HTR-8/SVneo (cell line): ENCODE results near the gene BOD1.

Experiments used
- DNase-seq: peaks from one replicate; pipeline ENCODE4 v3.0.0; 2011; ENCODE audit warnings: low spot score, mixed read lengths; ENCODE audit not compliant: insufficient read length
- FAIRE-seq: peaks from 2 replicates; lab custom pipeline; 2011; peaks lifted over from hg19 to GRCh38; lab: Jason Lieb, UNC

Gene BOD1

DNA sequence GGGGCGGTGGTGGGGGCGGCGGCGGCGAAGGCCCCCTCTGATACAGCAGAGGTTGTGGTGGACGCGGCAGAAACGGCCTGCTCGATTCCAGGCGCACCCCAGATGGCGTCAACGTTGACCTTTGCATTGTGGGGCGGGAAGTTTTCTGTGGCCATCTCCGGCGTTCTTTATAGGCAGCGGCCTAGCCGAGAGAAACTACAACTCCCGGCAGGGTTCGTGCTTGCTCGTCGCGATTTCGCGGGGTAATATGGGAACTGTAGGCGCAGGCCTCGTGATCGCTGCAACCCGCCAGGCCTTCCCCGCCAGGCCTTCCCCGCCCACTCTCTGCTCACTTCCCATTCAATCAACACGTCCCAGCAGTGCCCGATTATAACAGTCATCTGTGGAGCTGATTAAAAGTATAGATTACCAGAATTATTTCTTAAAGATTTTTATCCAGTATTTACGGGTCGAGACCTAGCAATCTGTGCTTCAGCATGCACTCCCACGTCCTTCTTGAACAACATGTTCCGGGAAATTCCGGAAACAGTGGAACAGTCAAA, at the start of gene BOD1:
BOD1 (minus strand) TSS at position 74 of the 542 bp plus-strand sequence. CDS start 214 bp downstream, outside the sequence.
- FAIRE-seq (peak; percentile 28), DNase-seq (peak; percentile 90)

DNA sequence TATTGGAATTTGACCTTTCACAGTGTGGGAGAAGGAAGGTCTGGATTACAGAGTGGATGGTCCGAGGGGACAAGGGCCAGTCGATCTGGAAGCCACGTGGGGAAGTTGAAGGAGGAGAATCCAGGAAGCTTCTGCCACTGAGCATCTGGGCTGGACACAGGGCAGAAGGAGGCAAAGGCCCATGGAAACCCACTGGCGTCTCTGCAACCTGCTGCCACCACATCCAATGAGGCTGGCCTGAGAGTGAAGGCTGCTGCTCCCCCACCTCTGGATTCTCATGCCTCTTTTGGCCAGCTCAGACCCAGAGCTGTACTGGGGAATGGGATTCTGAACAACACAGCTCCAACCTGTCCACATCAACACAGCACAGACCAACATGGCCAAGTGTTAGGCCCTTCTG, 48.9 kb upstream of the BOD1 start:
- no peak for FAIRE-seq
- DNase-seq: no peak

DNA sequence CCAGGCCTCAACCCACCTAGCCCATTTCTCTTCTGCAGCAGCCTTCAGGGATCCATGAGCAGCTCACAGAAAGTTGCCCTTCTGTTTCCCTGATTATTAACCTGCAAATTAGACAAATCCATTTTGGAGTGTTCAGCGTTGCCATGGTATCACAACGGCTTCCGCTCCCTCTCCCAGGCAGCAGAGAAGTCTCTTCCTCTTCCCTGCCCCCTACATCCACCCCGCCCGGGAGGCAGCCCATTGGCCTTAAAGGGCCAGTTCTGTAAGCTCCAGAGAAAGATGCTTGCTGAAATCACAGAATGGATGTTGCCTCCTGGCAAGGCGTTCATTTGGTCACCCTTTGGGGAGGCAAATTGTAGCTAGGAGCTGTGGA, 47.7 kb upstream of the BOD1 start:
- DNase-seq: no peak
- no peak for FAIRE-seq

DNA sequence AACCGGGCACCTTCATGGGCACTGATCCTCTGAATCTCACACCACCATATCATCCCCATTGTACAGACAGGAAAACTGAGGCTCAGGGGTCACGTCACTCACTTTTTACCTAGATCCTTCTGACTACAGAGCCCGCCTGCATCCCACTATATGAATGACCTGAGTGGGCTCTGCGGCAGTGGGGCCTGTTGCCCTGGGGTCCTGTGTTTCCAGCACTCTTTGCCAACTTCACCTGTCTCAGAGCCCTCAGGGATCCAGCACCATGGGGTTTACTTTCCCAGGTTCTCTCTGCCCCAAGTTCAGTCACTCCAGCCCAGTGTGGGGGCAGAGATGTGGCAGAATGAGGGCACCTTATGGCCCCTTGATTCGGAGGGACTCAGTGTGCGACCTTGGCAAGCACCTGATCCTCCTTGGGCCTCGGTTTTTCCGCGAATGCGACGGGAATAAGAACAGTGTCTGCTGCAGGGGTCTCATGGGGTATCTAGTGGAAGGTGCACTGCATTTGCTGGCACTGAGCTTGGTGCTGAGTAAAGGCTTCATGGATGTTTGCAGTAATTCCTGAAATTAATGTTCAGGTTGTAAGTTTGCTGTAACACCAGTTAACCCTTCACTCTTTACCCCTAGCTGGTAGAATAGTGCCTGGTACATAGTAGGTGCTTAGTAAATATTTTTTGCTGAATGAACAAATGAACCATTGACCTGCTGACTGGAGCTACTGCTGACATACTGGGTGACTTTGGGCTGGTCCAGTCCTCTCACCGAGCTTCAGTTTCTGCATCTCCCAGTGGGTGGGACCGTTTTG, 47.1 kb upstream of the BOD1 start:
- DNase-seq: no peak

DNA sequence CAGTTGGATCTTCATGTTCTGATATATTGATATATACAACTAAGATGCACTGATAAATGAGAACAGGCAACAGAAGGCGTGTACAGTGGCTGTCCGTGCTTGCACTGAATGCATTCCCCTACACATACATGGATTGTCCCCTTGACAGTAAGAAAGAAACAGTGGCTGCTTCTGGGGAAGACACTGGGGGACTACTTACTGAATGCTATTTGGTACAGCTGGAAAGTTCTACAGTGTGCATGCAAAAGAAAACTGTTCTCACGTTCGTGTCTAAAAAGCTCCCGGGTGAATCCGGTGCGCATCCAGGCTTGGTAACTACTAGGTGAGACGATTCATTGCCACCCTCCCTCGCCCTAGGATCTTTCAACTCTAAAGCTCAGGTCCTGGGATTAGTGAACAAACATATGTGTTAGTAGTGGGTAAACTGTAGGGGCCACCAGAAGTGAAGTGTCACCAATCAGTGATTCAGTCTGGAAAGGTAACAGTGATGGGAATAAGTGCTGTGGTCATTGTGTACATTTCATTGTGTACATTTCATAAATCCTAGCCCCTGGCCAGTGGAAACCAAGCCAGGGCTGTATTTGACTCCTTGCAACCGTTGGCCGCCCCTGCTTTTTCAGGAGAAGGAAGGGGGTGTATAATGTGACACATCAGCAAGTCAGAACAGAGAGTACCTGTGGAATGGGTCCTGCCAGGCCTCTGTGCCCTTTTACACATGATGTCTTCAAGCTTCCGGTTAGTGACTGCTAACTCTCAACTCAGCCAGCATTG, 46.3 kb upstream of the BOD1 start:
- FAIRE-seq (no peak), DNase-seq (no peak)

More for the DNA sequence above, 47.1 kb upstream of the BOD1 start:
- FAIRE-seq: no peak

DNA sequence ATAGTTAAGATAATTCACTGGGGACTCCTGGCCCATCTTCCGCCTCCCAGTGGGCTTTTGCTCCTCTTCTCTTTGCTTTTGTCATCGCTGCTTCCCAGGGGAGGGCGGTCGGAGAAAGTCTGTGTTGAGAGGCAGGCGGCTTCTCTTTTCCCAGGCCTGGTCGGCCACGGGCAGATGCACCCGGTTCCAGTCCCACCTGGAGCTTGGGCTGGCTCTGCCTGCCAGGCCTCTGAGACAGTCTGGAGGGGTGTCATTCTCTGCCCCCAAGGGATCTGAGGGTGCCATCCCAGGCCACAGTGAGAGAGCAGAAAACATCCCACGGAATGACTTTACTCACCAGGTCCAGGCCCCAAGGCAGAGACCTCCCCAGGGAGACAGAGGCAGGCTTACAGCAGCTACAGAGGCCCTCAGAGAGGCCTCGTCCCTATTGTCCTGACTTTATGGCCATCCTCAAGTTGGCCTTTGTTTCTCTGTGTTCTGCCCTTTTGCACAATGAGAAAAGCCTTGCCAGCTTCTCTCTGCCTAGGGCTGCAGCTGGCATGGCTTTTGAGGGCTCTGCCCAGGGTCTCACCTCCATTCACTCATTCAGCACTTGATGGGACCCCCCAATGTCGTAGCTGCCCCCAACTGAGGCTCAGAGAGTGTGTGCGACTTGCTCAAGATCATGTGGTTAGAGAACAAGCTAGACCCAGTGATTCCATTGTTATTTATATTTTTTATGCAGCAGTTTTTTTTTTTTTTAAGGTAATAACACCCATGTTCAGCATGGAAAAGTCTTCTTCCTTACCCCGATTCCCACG, 44.2 kb upstream of the BOD1 start:
- FAIRE-seq: no peak
- no peak for DNase-seq

DNA sequence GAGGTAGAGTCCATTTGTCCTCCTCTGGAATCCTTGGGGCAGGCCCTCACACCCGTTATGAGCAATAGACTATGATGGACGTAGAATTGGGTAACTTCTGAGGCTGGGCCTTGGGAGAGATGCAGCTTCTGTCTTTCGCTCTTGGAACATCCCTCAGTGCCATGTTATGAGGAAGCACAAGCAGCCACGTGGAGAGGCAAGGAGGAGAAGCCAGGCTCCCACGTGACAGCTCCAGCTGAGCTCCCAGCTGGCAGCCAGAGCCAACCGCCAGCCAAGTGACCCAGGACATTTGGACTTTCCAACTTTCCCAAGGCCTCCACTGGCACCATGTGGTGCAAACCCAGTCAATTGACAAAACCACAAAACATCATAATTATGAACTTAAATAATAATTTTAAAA, 43.0 kb upstream of the BOD1 start:
- no peak for FAIRE-seq
- no peak for DNase-seq

DNA sequence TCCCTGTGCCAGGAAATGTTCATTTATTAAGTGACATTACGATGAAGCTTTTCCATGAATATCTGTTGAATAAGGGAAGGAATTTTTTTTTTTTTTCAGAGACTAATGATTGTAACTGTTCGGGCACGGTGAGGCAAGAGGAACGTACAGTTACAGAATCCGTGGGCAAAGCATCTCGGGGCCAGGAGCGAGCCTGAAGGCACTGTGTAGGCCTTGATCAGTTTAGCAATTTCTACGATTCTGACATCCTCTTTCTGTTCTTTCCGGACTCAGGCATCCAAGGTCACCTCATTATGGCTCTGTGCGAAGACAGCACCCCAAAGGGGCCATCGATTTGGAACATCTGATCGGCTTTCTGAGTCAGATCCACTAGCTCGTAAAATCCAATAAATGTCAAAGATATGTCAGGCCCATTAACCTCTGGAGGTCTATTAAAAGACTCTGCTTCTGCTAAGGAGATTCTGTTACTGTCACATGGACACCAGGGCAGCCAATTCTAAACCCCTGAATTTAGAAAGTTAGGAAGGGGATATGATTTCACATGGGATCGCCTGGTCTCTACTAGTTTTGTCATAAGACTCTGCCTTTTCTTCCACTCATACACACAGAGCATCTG, 41.4 kb upstream of the BOD1 start:
- no peak for DNase-seq
- no peak for FAIRE-seq

DNA sequence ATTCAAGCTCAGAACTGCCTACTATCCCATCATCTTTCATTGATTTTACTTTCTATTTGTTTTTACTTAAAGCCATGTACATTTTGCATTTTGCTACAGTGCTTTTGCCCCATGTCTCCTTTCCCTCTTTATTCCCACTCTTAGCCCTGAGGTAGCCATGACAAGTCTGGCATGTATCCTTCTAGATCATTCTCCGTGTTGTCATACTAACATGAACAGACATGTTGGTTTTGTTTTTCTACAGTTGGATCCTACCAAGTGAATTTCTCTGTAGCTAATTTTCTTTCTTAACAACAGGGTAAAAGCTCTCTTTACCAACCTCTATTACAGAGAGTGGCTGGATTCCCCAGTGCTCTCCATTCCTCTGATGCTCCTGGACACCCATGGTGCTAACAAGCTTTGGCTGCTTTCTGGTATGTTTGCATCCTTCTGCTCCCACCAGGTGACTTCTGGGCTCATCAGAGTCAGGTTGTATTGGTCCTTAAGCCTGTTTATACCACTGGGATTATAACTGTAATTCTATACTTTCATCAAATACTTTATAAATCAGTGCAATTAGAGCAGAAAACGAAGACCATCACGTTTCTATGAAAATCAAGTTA, 38.8 kb upstream of the BOD1 start:
- DNase-seq: no peak
- FAIRE-seq: no peak

DNA sequence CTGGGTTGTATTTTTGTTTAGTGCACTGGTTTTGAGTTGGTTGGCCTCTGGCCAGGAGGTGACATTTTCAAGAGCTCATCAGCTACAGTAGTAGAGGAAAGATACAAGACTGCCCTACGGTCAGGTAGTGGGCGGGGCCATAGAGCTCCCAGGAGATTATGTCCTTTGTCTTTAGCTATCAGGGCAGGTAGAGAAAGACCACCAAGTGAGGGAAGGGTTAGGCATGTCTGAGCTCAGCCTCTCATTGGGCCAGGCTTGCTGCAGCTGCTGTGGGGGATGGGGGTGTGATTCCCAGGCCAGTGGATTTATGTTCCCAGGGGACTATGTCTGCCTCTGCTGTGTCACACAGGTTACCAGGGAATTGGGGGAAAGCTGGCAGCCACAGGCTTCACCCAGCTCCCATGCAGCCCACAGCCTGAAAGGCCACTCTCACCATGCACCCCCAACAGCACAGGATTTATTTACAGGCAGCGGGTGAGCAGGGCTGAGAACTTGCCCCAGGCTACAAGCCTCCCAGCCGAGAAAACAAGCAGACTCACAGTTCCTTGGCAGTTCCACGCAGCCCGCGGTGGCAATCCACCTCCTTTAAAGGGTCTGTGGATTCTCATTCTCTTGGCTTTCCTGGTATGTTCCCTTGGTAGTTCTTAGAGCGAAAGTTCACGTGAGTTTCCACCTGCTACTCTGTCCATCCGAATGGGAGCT, 37.5 kb upstream of the BOD1 start:
- FAIRE-seq (no peak), DNase-seq (no peak)

DNA sequence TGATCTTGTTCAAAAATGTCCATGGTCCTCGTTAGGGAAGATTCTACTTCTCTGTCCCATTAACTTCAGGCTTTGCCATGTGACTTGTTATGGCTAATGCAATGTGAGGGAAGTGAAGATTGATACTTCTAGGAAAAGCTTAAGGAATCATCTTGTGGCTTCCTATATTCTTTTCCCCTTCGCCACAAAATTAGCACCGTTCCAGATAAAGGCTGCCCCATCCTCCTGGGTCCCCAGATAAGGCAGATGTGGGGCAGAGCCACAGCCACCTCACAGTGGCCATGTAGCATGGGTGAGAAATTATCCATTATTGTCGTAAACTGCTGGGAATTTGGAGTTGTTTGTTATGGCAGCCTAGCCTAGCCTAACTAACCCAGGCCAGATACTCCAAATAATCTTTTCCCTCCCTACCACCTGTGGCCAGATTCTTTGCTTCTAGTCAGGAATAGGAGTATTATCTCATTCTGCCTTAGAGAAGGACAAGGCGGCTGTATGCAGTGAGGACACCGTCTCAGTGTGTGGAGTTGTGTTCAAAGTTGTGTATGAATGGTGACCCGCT, 31.9 kb upstream of the BOD1 start:
- FAIRE-seq (no peak), DNase-seq (no peak)

DNA sequence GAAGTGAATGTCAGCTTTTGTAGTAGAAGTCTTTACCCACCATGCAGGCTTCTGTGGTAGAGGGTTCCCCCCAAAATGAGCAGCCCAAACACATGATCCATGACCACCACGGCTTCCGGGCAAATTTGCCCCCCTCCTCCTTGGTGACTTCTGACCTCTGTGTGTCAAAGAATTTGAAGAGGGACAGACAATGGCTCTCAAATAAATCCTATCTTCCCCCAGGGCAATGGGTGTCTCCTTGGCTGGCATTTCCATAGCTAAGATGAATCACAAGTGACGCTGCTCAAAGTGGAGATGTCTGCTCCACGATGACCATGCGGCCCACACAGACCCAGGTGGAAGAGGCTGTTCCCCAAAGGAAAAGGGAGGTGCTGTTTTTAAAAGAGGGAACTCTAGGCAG, 30.2 kb upstream of the BOD1 start:
- no peak for FAIRE-seq
- peak; percentile 29 for DNase-seq

DNA sequence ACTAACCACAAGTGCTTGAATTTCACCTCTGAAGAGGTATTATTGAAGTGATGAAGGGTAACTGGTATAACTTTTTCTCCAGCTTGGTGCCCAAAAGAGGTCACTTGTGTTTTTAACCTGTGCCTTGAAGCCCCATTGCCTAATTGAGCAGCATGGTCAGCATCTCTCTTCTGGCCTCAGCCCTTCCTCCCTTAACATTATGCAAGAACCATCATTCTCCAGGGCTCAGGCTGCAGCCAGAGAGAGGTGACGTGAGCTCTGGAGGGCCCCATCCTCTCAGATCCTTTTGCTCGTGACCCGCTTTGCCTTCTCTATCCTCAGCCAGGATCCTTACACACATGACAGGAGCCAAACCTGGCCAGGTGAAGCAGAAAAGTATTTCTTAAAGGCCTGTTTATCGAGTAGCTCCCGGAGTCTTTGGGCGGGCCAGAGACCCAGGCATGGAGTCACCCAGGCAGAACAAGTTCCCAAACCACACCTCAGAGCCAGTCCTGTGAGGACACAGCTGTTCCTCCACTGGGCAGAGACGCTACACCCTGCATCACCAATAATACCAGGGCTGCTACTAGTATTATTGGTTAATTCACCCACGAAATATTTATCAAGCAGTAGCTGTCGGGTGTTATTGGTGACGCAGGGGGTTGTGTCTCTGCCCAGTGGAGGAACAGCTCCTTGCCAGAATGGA, 29.6 kb upstream of the BOD1 start:
- no peak for DNase-seq
- no peak for FAIRE-seq

DNA sequence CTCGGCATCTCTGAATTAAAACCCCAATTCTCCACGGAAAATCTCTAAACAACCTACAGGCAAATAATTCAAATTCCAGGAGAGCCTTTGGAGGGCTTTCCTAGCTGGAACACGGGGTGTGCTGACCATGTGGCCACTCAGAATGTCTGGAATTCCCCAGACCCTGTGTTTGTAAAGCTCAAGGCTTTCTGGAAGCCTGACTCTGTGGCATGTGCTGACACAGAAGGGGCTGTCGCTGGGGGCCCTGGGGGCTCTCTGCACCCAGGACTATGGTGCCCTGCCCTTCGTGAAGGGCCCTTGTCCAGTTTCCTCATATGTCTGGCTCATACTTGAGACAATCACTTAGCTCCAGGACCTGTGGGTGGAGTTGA, 29.0 kb upstream of the BOD1 start:
- peak; percentile 67 for DNase-seq
- FAIRE-seq: no peak

DNA sequence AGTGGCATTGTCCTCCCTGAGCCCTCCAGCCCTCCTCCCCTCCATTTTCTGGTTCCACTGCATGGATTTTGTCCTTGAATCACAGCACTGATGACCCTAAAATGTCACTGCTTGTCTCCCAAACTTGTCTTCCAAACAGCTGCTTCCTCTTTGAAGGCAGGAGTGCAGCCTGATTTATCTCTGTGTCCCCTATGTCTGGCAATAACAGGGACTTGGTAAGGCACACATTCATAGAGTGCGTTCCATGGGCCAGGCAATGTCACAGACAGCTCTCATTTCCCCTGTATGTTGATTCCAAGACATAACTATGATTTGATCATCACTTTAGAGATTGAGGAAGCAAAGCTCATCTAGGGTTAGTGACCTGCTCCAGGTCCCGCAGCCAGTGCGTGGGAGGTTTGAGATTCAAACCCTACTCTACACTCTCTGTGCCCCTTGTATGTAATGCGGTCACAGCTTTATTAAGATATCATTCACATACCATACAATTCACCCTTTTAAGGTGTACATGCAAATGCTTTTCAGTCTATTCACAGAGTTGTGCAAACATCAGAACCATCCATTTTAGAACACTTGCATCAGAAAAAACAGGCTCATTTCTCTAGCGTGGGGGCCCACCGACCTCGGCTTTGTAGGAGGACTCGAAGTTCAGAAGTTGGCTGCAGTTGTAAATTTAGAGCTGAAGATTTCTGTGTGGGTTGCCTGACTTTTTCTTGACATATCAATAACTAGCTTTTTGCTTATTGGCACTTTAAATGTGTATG, 28.4 kb upstream of the BOD1 start:
- no peak for DNase-seq
- peak; percentile 59 for FAIRE-seq

DNA sequence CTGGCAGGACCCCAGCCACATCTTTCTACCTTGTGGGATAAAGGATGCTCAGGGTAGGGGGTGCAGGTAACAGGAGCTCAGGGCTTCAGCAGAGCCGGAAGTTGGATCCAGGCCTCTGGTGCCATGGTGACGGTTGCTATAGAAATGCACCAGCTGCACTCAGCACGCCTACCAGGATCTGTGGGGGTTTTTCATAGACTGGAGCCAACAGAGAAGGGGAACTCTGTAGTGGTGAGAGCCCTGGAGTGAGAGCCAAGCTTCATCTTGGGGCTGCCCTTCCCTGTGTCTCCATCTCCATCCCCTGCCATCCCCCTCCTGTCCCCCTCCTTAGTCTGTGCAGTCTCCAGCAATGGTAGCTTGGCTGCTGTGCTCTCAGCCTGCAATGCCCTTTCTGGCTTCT, 27.5 kb upstream of the BOD1 start:
- no peak for FAIRE-seq

DNA sequence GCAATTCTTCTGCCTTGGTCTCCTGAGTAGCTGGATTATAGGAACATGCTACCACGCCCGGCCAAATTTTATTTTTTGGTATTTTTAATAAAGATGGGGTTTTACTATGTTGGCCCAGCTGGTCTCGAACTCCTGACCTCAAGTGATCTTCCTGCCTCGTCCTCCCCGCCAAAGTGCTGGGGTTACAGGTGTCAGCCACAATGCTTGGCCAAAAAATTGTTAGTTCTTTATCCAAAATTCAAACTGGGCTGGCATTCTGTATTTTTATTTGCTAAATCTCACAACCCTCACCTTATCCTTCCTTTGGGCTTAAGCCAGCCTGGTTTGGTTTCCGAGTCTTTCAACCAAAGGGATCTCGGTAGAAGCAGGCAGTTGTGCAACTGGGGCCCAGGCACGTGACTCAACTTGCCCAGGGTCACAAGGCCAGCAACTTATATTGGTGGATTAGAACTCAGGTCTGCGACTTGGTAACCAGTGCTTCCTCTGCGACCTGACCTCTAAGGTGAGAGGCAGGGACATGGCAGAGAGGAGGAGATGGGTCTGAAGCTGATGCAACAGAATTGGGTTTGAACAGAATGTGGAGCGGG, 26.5 kb upstream of the BOD1 start:
- FAIRE-seq (no peak), DNase-seq (no peak)

More for the DNA sequence above, 27.5 kb upstream of the BOD1 start:
- no peak for DNase-seq
